Cardiac muscle cell (in vitro differentiated cells and primary cell): ENCODE data around the gene LENEP. TPM values are rescaled to one million over a fixed set of nuclear protein-coding genes. Genes with fewer than 3 reads are reported as not detected.
"Not testable (repeated sequence)": the region's sequence is repeated elsewhere in the genome, so short reads cannot be mapped to it uniquely, and the experiment has no call there.

ENCODE experiments used
- DNase-seq, 2 donors: peaks; one replicate each; pipeline versions ENCODE4 v3.0.0 to v3.0.0-alpha.2; 2010 to 2017; ENCODE audit warnings: low read depth in 1 of 2, low spot score in 1 of 2
- H3K27ac ChIP-seq: fragments of 200-600 bp; sonication (generic); 2 replicates; pipeline ENCODE4 v1.5.1; 2016
- H3K27me3 ChIP-seq: fragments of 200-600 bp; sonication (generic); 2 replicates; pipeline ENCODE4 v1.6.0; 2016; ENCODE audit warnings: control low read depth
- H3K36me3 ChIP-seq: fragments of 200-600 bp; sonication (generic); 2 replicates; pipeline ENCODE4 v1.5.1; 2016; ENCODE audit warnings: control low read depth
- H3K4me1 ChIP-seq: fragments of 200-600 bp; sonication (generic); 2 replicates; pipeline ENCODE4 v1.8.1; 2017; ENCODE audit warnings: low read depth, mild to moderate bottlenecking, mixed run types
- H3K4me3 ChIP-seq: fragments of 200-600 bp; sonication (generic); 2 replicates; pipeline ENCODE4 v1.5.1; 2016; ENCODE audit warnings: mild to moderate bottlenecking
- H3K9me3 ChIP-seq: fragments of 200-600 bp; sonication (generic); 2 replicates; pipeline ENCODE4 v1.5.1; 2017; ENCODE audit warnings: low read depth, mild to moderate bottlenecking, control low read depth
- CTCF ChIP-seq: IDR thresholded peaks from 2 replicates; pipeline ENCODE4 v1.5.1; 2012; ENCODE audit warnings: low read depth, mild to moderate bottlenecking, low read length
- polyA plus RNA-seq: library from polyadenylated mRNA; unstranded; fragments of >200 nt; fragmentation: Nextera tagmentation; extraction: Ambion mirVana; gene quantifications from 2 replicates; pipeline ENCODE4 v1.2.1, GENCODE V29; 2016
- total RNA-seq: library from RNA; depleted of rRNA; stranded (reverse); fragments of >200 nt; gene quantifications from 2 replicates; pipeline ENCODE4 v1.2.3, GENCODE V29; 2016

Gene LENEP
- total and polyA plus RNA-seq, 2 experiments from 2014 or later = 0.72 TPM; not detected in 1

- no peaks in the 10 kb centered on the region for H3K36me3 ChIP-seq
- no peak for TF ChIP-seq CTCF
- H3K4me3 ChIP-seq = peak within 1 kb of the TSS; percentile 48
- peaks cover 35% of the 10 kb centered on the region for H3K4me1 ChIP-seq
- no peaks in the 10 kb centered on the region for H3K9me3 ChIP-seq
- DNase-seq = peak; percentile 100
- H3K27ac ChIP-seq = peak within 1 kb of the TSS; percentile 98
- no peaks in the 10 kb centered on the region for H3K27me3 ChIP-seq
Measured at GRCh38 chr1:154974102-154974807, 19.1 kb upstream of the LENEP start, which contains the start of gene CKS1B. CKS1B (plus strand) TSS chr1:154974681; CDS start chr1:154974746, 65 bp downstream.

GRCh38 chr1:154974808-154975408 is 18.5 kb upstream of the LENEP start:
- Histone ChIP-seq H3K9me3 (no peaks in the 10 kb centered on the region), H3K4me3 (peak overlapping the region; percentile 48), H3K36me3 (no peaks in the 10 kb centered on the region), H3K4me1 (peaks cover 29% of the 10 kb centered on the region), H3K27me3 (no peaks in the 10 kb centered on the region), H3K27ac (peak overlapping the region; percentile 98)
- no peak for TF ChIP-seq CTCF
- peak; percentile 97 for DNase-seq

- peak; percentile 44 to 73 for DNase-seq
Measured at GRCh38 chr1:154975409-154976059, 17.9 kb upstream of the LENEP start.

DNA sequence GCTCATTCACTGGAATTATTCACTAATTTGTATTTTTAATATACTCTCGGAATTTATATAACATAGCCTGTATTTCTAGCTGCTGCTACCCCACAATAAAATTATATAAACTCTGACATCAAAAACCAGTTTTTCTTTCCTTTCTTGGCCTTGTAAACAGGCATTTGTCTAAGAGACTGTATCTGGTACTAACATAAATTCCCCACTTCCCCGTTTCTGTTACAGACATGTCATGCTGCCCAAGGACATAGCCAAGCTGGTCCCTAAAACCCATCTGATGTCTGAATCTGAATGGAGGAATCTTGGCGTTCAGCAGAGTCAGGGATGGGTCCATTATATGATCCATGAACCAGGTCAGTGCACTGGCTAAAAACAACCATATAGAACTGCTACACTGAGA is 15.6 kb upstream of the LENEP start:
- not testable (repeated sequence) for DNase-seq, H3K27me3 ChIP-seq, H3K27ac ChIP-seq, H3K9me3 ChIP-seq, H3K36me3 ChIP-seq, H3K4me3 ChIP-seq
- peaks cover 16% of the 10 kb centered on the region for H3K4me1 ChIP-seq

More at GRCh38 chr1:154975409-154976059, 17.9 kb upstream of the LENEP start:
- no peaks in the 10 kb centered on the region for H3K27me3 ChIP-seq
- H3K4me3 ChIP-seq = peak overlapping the region; percentile 48
- H3K36me3 ChIP-seq = no peaks in the 10 kb centered on the region
- H3K4me1 ChIP-seq = peaks cover 23% of the 10 kb centered on the region
- no peaks in the 10 kb centered on the region for H3K9me3 ChIP-seq
- TF ChIP-seq CTCF = no peak
- peak overlapping the region; percentile 98 for H3K27ac ChIP-seq

DNA sequence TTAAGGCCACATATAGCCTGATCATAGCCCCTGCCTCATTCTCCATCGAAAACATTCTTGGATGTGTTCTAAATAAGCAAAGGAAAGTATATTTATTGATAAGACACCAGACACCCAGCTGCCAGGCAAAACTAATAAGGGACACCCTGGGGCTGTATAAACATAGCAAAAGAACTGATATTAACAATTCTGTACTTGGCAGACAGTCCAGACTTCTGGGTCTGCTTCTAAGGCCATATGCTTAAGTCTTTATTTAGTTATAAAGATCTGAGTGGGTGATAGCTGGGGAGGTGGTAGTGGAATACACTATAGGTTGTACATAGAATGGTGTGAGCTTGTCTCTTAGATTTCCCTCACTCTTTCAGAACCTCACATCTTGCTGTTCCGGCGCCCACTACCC is 15.0 kb upstream of the LENEP start:
- Histone ChIP-seq H3K9me3 (no peaks in the 10 kb centered on the region), H3K4me1 (peaks cover 10% of the 10 kb centered on the region), H3K27ac (no peak overlapping the region), H3K4me3 (no peak overlapping the region), H3K36me3 (no peaks in the 10 kb centered on the region), H3K27me3 (no peaks in the 10 kb centered on the region)
- no peak for TF ChIP-seq CTCF
- no peak for DNase-seq

DNA sequence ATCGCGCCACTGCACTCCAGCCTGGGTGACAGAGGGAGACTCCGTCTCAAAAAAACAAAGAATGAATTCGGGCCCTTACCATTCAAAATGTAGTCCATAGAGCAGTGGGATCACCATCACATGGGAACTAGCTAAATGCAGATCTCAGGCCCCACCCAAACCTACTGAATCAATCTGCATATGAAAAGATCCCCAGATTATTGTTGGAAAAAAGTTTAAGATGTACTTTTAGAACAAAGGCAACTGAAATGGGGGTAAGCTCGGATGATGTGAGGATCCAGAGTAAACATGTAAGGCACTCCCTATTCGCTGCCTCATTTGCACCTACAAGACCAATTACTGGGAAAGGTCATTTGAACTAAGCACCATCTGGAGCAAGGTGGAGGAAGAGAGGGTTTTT is 11.0 kb upstream of the LENEP start:
- Histone ChIP-seq H3K4me1 (peaks cover 4% of the 10 kb centered on the region), H3K27ac (no peak overlapping the region), H3K36me3 (no peaks in the 10 kb centered on the region), H3K27me3 (no peaks in the 10 kb centered on the region), H3K4me3 (peak overlapping the region; percentile 33), H3K9me3 (no peaks in the 10 kb centered on the region)
- no peak for DNase-seq
- TF ChIP-seq CTCF = no peak
